WTC11 (cell line): ENCODE measurements around the gene FBXL7. TPM values are rescaled to one million over a fixed set of nuclear protein-coding genes. Genes with fewer than 3 reads are reported as not detected.

Experiments
- ATAC-seq: fragments of 200-7000 bp; cut with Tn5 transposase; 2 replicates; pipeline ENCODE4 v1.10.0; 2021; ENCODE audit warnings: mild to moderate bottlenecking, moderate library complexity
- CTCF ChIA-PET: fragments of 300-600 bp; sonication (Branson Sonifier 250); formaldehyde crosslinking; loops from one replicate; lab custom pipeline; 2021; ENCODE audit warnings: antibody characterized with exemption; lab: Charles Lee
- POLR2A ChIA-PET: fragments of 350-600 bp; sonication (Branson Sonifier 250); formaldehyde crosslinking; loops from one replicate; lab custom pipeline; 2021; ENCODE audit warnings: antibody characterized with exemption; lab: Charles Lee
- DNase-seq: peaks from one replicate; pipeline ENCODE4 v3.0.0; 2021; ENCODE audit warnings: low spot score
- H3K27ac Mint-ChIP-seq: 2 replicates; pipeline ENCODE4 v1.8.0; 2021; ENCODE audit warnings: mixed read lengths
- H3K27me3 Mint-ChIP-seq: 2 replicates; pipeline ENCODE4 v1.8.0; 2021; ENCODE audit warnings: low read depth, mild to moderate bottlenecking, moderate library complexity, mixed read lengths
- H3K36me3 Mint-ChIP-seq: 2 replicates; pipeline ENCODE4 v1.8.0; 2021; ENCODE audit warnings: mixed read lengths
- H3K4me1 Mint-ChIP-seq: 2 replicates; pipeline ENCODE4 v1.8.0; 2022; ENCODE audit warnings: mixed read lengths
- H3K4me3 Mint-ChIP-seq: 2 replicates; pipeline ENCODE4 v1.8.0; 2021; ENCODE audit warnings: mild to moderate bottlenecking, moderate library complexity, mixed read lengths
- H3K9me3 Mint-ChIP-seq: 2 replicates; pipeline ENCODE4 v1.8.0; 2021; ENCODE audit warnings: mixed read lengths
- ATF2 ChIP-seq: sonication (generic); formaldehyde crosslinking; IDR thresholded peaks from 2 replicates; pipeline ENCODE4 v1.8.1; 2022; ENCODE audit warnings: low read depth, missing genetic modification reagents, borderline replicate concordance
- E2F1 ChIP-seq: sonication (generic); formaldehyde crosslinking; IDR thresholded peaks from 2 replicates; pipeline ENCODE4 v1.8.0; 2022; ENCODE audit warnings: mild to moderate bottlenecking, missing genetic modification reagents
- E2F5 ChIP-seq: sonication (generic); formaldehyde crosslinking; IDR thresholded peaks from 2 replicates; pipeline ENCODE4 v1.8.1; 2022; ENCODE audit warnings: mild to moderate bottlenecking, moderate library complexity, missing genetic modification reagents
- ERG ChIP-seq: fragments of 250-450 bp; sonication (Bioruptor Pico); IDR thresholded peaks from 2 replicates; pipeline ENCODE4 v1.8.0; 2021; ENCODE audit warnings: mild to moderate bottlenecking
- FOXP1 ChIP-seq: sonication (generic); formaldehyde crosslinking; IDR thresholded peaks from 2 replicates; pipeline ENCODE4 v1.8.0; 2022; ENCODE audit warnings: missing genetic modification reagents, mild to moderate bottlenecking, moderate library complexity, borderline replicate concordance
- GTF2I ChIP-seq: fragments of 250-450 bp; sonication (Bioruptor Pico); conservative IDR thresholded peaks from 2 replicates; pipeline ENCODE4 v1.4.0; 2021; ENCODE audit warnings: mild to moderate bottlenecking
- IRF2 ChIP-seq: sonication (generic); formaldehyde crosslinking; IDR thresholded peaks from 2 replicates; pipeline ENCODE4 v1.8.0; 2022; ENCODE audit warnings: low read depth, missing genetic modification reagents, borderline replicate concordance
- JAZF1 ChIP-seq: fragments of 250-450 bp; sonication (Bioruptor Pico); IDR thresholded peaks from 2 replicates; pipeline ENCODE4 v1.9.0; 2021; ENCODE audit warnings: moderate library complexity, mild to moderate bottlenecking, inconsistent platforms
- NFATC4 ChIP-seq: fragments of 250-450 bp; sonication (Bioruptor Pico); IDR thresholded peaks from 2 replicates; pipeline ENCODE4 v1.9.0; 2021; ENCODE audit warnings: mild to moderate bottlenecking
- PREB ChIP-seq: sonication (generic); formaldehyde crosslinking; IDR thresholded peaks from 2 replicates; pipeline ENCODE4 v1.8.1; 2022; ENCODE audit warnings: mild to moderate bottlenecking, missing genetic modification reagents, moderate library complexity, borderline replicate concordance
- SOX15 ChIP-seq: fragments of 250-450 bp; sonication (Bioruptor Pico); IDR thresholded peaks from 2 replicates; pipeline ENCODE4 v1.9.0; 2021; ENCODE audit warnings: mild to moderate bottlenecking
- TCF7 ChIP-seq: sonication (generic); formaldehyde crosslinking; IDR thresholded peaks from 2 replicates; pipeline ENCODE4 v1.8.0; 2022; ENCODE audit warnings: mild to moderate bottlenecking, low read depth, missing genetic modification reagents, moderate library complexity
- TEAD1 ChIP-seq: sonication (generic); formaldehyde crosslinking; IDR thresholded peaks from 2 replicates; pipeline ENCODE4 v1.8.0; 2022; ENCODE audit warnings: mild to moderate bottlenecking, missing genetic modification reagents
- ZNF396 ChIP-seq: fragments of 250-450 bp; sonication (Bioruptor Pico); IDR thresholded peaks from 2 replicates; pipeline ENCODE4 v1.8.0; 2021; ENCODE audit warnings: mild to moderate bottlenecking, moderate library complexity, borderline replicate concordance
- ZNF671 ChIP-seq: fragments of 250-450 bp; sonication (Bioruptor Pico); IDR thresholded peaks from 2 replicates; pipeline ENCODE4 v1.8.0; 2021; ENCODE audit warnings: mild to moderate bottlenecking
- total RNA-seq: library from RNA; stranded (reverse); gene quantifications from 3 replicates; pipeline ENCODE4 v1.2.3, GENCODE V29; 2021

FBXL7 gene
- total RNA-seq, 1 experiment from 2014 or later = 13.8 TPM

GRCh38 chr5:15831408-15831807 lies 331.4 kb downstream of the FBXL7 start (continued):
- TF ChIP-seq ZNF396 (CRISPR knock-in tag) (no peak), PREB (CRISPR knock-in tag) (no peak), IRF2 (CRISPR knock-in tag) (no peak), ATF2 (CRISPR knock-in tag) (no peak), E2F5 (CRISPR knock-in tag) (no peak), ZNF671 (CRISPR knock-in tag) (no peak), TEAD1 (CRISPR knock-in tag) (no peak), NFATC4 (CRISPR knock-in tag) (no peak), JAZF1 (no peak), TCF7 (CRISPR knock-in tag) (no peak), ERG (CRISPR knock-in tag) (no peak)

GRCh38 chr5:15833365-15833764 lies 333.4 kb downstream of the FBXL7 start:
- Mint-ChIP-seq H3K9me3 (peaks cover 11% of the 10 kb centered on the region), H3K27ac (no peak overlapping the region), H3K4me1 (peaks cover 24% of the 10 kb centered on the region), H3K36me3 (peaks cover 5% of the 10 kb centered on the region; the same call in 1 of the 2 replicates), H3K4me3 (no peak overlapping the region), H3K27me3 (no peaks in the 10 kb centered on the region; the same call in 1 of the 2 replicates)
- ATAC-seq (no peak), DNase-seq (no peak)
- ChIA-PET POLR2A (no interaction called here), CTCF (no interaction called here)
- TF ChIP-seq SOX15 (CRISPR knock-in tag) = no peak

- TF ChIP-seq E2F1 (CRISPR knock-in tag) (no peak), GTF2I (no peak), FOXP1 (no peak)
- TF ChIP-seq, all 79 proteins: peak for 0
- DNase-seq = no peak
- Mint-ChIP-seq H3K27ac (peak overlapping the region; percentile 81), H3K4me1 (peaks cover 27% of the 10 kb centered on the region), H3K4me3 (no peak overlapping the region; the same call in 1 of the 2 replicates), H3K9me3 (peaks cover 11% of the 10 kb centered on the region), H3K27me3 (no peaks in the 10 kb centered on the region; the same call in 1 of the 2 replicates), H3K36me3 (peaks cover 5% of the 10 kb centered on the region; the same call in 1 of the 2 replicates)
- ChIA-PET POLR2A (no interaction called here), CTCF (interaction anchor here (1.6 kb wide), 1 partner anchor 11 kb away, joined by 5 read pairs; no protein-coding TSS in a partner anchor)
- ATAC-seq = peak; percentile 47; the same call in 1 of the 2 replicates
These were observed 334.7 kb downstream of the FBXL7 start for GRCh38 chr5:15834596-15835245.
